Right lobe of liver (tissue), 4 donors: Measurements from ENCODE around the gene AK3.

Source experiments
- CTCF ChIP-seq, 4 donors: fragments of 200-600 bp in 3 of 4; fragments of 450-650 bp in 1 of 4; IDR thresholded peaks; one replicate each; pipeline versions ENCODE4 v1.5.1 to v1.8.0; 2016 to 2022; ENCODE audit warnings: antibody characterized with exemption in 4 of 4, mild to moderate bottlenecking in 2 of 4
- POLR2A ChIP-seq: fragments of 450-650 bp; IDR thresholded peaks from one replicate; pipeline ENCODE4 v1.6.1; 2017; ENCODE audit warnings: antibody characterized with exemption, mild to moderate bottlenecking
- donor health status: DM: no; HTN: no; CAD: no.
- donor health status: DM: no; HTN: no; CAD: no.
- donor health status: DM: no; HTN: yes; CAD: no.

GRCh38 chr9:4706971-4707622, 33.9 kb downstream of the AK3 start:
- TF ChIP-seq POLR2A (no peak), CTCF (IDR thresholded peaks at IDR 0.05) (no peak)
